Activated naive CD8-positive, alpha-beta T cell treated with anti-CD3 and anti-CD28 coated beads for 36 hours (primary cell): ENCODE data around the gene ARRDC1. TPM values are rescaled to one million over a fixed set of nuclear protein-coding genes. Genes with fewer than 3 reads are reported as not detected.
A peak's percentile ranks its signal among the peaks of the same experiment; 100 is the strongest.

Experiments used
- DNase-seq: peaks from one replicate; pipeline ENCODE4 v3.0.0; 2021
- H3K27ac Mint-ChIP-seq: one replicate; pipeline ENCODE4 v1.8.0; 2022; ENCODE audit warnings: mild to moderate bottlenecking, moderate library complexity, mixed read lengths
- H3K27me3 Mint-ChIP-seq: one replicate; pipeline ENCODE4 v1.8.0; 2022; ENCODE audit warnings: mild to moderate bottlenecking, mixed read lengths
- H3K36me3 Mint-ChIP-seq: one replicate; pipeline ENCODE4 v1.8.0; 2021; ENCODE audit warnings: mild to moderate bottlenecking, mixed read lengths
- H3K4me1 Mint-ChIP-seq: one replicate; pipeline ENCODE4 v1.8.0; 2021; ENCODE audit warnings: mixed read lengths
- H3K4me3 Mint-ChIP-seq: one replicate; pipeline ENCODE4 v1.8.0; 2022; ENCODE audit warnings: mild to moderate bottlenecking, moderate library complexity, mixed read lengths
- H3K9me3 Mint-ChIP-seq: one replicate; pipeline ENCODE4 v1.8.0; 2022; ENCODE audit warnings: mixed read lengths
- total RNA-seq, 2 experiments: library from RNA; stranded (reverse); gene quantifications; one replicate each; pipeline ENCODE4 v1.2.3, GENCODE V29; 2021

The ARRDC1 gene
- total RNA-seq, 2 experiments from 2014 or later: 28.6 to 29.3 TPM

DNA sequence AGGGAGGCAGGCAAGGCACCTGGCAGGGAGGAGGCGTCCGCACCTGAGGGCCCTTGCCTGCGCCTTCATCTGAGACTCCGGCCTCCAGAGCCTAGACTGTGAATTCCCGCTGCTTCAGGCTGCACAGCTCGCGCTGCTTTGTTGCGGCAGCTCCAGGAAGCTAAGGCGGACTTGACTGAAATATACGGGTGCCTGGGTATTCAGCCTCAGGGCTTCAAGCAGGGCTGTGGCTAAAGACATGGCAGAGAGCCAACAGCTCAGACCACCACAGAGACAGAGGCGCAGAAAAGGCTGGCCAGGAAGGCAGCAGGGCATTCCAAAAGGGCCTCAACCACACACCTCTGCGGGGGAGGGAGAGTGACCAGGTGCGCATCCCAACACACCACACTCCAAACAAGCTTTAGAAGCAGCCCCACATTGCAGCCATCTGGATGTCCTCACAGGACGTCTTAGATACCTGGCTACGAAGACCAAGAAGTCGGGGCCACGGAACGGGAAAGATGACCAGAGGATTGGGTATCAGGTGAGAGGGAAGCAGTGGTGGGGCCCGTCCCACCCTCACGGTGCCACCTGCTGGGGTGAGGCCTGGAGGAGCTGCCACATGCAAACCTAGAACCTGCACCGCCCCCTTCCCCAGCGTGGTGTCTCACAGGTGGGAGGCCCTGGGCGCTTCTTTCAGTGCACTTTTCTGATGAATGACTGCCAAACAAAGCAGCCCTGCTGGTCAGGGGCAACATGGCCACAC lies 25.1 kb upstream of the ARRDC1 start:
- Mint-ChIP-seq H3K9me3 (no peaks in the 10 kb centered on the region), H3K4me1 (peaks cover 24% of the 10 kb centered on the region), H3K36me3 (peaks cover 12% of the 10 kb centered on the region), H3K27ac (no peak overlapping the region), H3K4me3 (no peak overlapping the region), H3K27me3 (no peaks in the 10 kb centered on the region)
- no peak for DNase-seq

DNA sequence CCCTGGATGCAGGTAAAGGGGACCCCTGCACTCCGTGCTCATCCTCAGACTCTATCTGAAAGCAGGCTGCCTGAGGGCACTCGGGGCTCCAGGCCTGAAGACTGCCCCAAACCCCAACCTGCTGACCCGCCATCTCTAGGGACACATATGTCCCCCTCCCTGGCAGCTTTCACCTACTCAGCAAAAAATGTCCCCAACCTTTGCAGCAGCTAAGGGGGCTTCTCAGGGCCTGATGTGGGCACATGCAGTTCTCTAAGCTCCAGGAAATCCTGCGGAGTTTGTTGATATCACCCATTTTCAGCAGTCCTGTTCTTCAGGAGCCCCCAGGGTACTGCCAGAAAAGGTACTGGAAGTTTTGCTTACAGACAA lies 24.5 kb upstream of the ARRDC1 start:
- no peak for DNase-seq
- peaks cover 6% of the 10 kb centered on the region for H3K36me3 Mint-ChIP-seq
- no peak overlapping the region for H3K27ac Mint-ChIP-seq
- H3K27me3 Mint-ChIP-seq: no peaks in the 10 kb centered on the region
- no peaks in the 10 kb centered on the region for H3K9me3 Mint-ChIP-seq
- H3K4me3 Mint-ChIP-seq: no peak overlapping the region
- peaks cover 19% of the 10 kb centered on the region for H3K4me1 Mint-ChIP-seq

DNA sequence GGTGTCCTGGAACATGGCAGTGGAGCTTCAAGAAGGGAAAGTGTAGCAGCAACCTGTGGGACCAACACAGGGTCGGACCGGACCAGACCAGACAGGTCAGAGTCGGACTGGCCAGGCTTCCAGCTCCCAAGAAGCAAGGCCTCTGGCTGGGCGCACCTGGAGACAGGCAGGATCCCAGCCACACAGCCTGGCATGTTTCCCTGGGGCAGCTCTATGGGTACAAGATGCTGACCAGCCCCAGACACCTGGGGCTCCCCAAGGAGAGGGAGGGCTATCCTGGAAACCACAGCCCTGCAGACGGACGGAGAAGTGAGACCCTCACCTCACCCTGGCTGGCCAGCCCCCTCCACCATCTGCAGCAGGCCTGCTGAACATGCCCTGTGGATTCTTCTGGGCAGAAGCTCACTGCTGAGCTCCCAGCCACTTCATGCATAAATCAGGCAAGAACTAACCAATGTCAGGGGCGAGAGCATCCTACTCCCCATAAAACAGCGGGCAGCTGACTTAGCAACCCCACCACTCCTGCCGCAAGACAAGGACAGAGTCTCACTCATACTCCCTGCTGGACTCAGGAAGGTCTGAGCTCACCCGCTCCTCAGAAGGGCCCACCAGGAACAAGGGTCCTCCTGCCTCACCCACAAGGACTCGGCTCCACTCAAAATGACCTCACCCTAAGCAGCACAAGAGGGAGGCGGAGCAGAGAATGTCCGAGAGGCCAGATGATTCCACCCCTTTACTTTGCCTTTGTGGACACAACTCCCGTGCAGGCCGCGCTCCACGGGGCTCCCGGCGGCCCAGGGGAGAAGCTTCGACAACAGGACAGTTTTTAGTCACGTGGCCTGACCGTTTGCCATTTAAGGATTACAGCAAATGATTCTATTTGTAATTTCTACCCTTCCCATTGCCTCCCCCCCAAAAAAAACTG lies 23.9 kb upstream of the ARRDC1 start:
- H3K4me3 Mint-ChIP-seq: no peak overlapping the region
- peaks cover 12% of the 10 kb centered on the region for H3K4me1 Mint-ChIP-seq
- no peaks in the 10 kb centered on the region for H3K27me3 Mint-ChIP-seq
- H3K36me3 Mint-ChIP-seq: peaks cover 10% of the 10 kb centered on the region
- no peak for DNase-seq
- no peak overlapping the region for H3K27ac Mint-ChIP-seq
- no peaks in the 10 kb centered on the region for H3K9me3 Mint-ChIP-seq

DNA sequence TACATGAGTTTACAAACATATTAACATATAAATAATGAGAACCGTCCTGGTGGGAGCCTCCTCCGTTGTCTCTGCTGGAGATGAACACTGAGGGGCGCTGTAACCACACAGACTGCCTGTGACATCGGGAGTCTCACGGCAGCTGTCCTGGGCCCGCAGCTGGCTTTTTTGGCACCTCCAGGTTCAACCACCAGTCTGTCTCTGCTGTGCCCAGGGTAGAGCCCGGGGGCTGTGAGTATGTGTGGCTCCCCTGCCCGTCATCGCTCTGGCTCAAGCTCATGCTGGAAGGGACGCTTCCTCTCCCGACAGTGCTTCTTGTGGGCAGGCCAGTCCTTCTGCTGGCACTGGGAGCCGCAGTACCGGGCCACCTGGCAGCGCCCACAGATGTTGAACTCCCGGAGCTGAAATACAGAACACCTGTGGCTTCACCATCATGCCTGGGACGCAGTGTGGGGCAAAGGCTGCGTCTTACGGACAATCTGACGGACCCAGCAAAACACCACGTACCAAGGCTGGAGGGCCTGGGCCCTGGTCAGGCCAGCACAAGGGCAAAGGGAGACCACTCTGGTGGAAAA lies 23.1 kb upstream of the ARRDC1 start:
- Mint-ChIP-seq H3K36me3 (peaks cover 9% of the 10 kb centered on the region), H3K27me3 (no peaks in the 10 kb centered on the region), H3K9me3 (no peaks in the 10 kb centered on the region), H3K4me3 (no peak overlapping the region), H3K4me1 (peaks cover 7% of the 10 kb centered on the region), H3K27ac (no peak overlapping the region)
- no peak for DNase-seq

DNA sequence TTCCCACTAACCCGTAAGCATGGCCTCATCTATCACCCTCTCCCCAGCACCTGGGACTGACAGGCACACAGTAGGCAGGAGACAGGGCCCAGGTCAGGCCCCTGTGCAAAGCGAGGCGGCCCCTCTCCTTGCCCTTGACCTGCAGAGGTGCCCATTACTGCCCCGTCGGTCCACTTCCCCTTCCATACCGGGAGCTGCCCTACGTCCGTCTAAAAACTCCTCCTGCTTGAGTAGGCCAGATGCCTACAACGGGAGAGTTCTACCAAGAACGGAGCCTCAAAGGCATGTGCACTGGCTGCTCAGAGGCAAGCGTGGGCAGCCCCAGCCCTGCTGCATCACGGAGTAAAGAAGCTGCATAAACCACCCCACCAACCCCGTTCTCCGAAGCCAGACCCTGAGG lies 22.1 kb upstream of the ARRDC1 start:
- Mint-ChIP-seq H3K27ac (peak overlapping the region; percentile 6), H3K9me3 (no peaks in the 10 kb centered on the region), H3K4me1 (peaks cover 7% of the 10 kb centered on the region), H3K36me3 (peaks cover 15% of the 10 kb centered on the region), H3K4me3 (no peak overlapping the region), H3K27me3 (no peaks in the 10 kb centered on the region)
- DNase-seq: no peak

DNA sequence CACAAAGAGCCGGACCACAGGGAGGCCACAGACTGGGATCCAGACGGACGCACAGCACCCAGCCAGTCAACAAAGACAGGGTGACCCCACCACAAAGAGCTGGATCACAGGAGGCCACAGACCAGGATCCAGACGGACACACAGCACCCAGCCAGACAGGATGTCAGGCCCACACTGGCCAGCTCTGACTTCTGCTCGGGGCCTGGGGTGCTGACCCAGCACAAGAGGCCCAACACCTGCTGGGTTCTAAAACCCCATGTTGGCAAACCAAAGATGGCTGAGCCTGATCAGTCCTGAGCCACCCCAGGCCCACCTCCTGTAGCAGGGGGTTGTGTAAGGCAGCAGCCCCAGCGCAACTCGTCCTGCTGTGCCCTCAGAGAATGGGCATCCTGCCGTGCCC lies 21.5 kb upstream of the ARRDC1 start:
- Mint-ChIP-seq H3K27me3 (no peaks in the 10 kb centered on the region), H3K27ac (no peak overlapping the region), H3K4me3 (no peak overlapping the region), H3K4me1 (peaks cover 9% of the 10 kb centered on the region), H3K36me3 (peaks cover 17% of the 10 kb centered on the region), H3K9me3 (no peaks in the 10 kb centered on the region)
- DNase-seq: no peak

DNA sequence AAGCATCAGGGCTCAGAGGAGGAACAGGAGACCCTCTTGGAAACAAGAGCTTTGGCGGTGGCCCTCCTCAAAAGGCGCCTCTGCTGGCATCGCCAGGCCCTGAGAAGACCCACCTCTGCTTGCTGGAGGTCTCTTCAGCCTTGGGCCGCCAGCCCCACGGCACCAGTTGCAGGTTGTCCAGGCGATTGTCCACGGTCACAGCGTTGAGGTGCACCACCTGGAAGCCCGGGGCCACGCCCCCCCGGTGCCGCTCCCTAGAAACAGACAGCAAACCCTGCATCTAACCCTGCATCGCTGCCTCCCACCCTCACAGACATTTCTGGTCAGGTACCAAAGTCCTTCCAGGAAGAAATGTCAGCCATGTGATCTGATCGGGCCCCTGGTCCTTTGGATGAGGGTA lies 18.6 kb upstream of the ARRDC1 start:
- Mint-ChIP-seq H3K36me3 (peaks cover 19% of the 10 kb centered on the region), H3K27ac (no peak overlapping the region), H3K4me3 (no peak overlapping the region), H3K9me3 (no peaks in the 10 kb centered on the region), H3K4me1 (peaks cover 8% of the 10 kb centered on the region), H3K27me3 (no peaks in the 10 kb centered on the region)
- DNase-seq: no peak

DNA sequence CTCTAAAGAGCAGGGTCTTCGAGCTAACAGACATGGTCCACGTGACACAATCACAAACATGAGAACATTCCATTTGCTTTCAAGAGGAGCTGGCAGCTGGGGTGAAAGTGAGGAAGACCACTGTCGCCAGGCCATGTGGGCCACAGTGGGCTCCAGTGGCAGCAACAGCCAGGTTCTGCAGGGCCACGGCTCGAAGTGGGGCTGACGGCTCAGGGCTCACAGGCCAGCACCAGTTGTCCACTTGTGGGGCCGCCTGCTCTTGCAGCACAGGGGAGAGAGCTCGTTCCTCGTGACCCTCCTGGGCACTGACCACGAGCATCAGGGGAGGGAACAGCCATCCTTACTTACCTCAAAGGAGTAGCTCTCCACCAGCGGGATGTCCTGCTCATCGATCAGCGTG lies 17.2 kb upstream of the ARRDC1 start:
- Mint-ChIP-seq H3K27ac (no peak overlapping the region), H3K4me3 (peak overlapping the region; percentile 54), H3K9me3 (no peaks in the 10 kb centered on the region), H3K36me3 (peaks cover 19% of the 10 kb centered on the region), H3K4me1 (peaks cover 8% of the 10 kb centered on the region), H3K27me3 (no peaks in the 10 kb centered on the region)
- no peak for DNase-seq

DNA sequence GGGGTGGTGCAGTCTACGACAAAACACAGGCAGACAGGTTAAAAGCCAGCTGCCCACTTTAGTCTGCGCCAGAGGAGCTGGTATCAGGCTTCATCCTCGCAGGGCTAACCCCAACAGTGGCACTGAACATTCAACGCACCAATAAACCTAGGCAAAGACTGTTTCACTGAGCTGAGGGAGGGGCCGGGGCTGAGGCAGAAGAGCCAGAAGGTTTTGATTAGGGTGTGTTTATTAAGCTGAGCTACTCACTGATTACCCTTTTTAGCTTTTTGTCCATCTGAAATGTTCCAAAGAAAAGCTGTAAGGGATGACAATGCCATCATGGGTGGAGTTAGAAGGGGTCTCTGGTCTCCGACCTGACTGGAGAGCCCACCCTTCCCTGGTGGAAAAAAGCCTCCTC lies 16.6 kb upstream of the ARRDC1 start:
- H3K36me3 Mint-ChIP-seq: peaks cover 19% of the 10 kb centered on the region
- H3K4me3 Mint-ChIP-seq: peak overlapping the region; percentile 86
- no peaks in the 10 kb centered on the region for H3K9me3 Mint-ChIP-seq
- no peak overlapping the region for H3K27ac Mint-ChIP-seq
- DNase-seq: no peak
- H3K27me3 Mint-ChIP-seq: no peaks in the 10 kb centered on the region
- peaks cover 8% of the 10 kb centered on the region for H3K4me1 Mint-ChIP-seq

DNA sequence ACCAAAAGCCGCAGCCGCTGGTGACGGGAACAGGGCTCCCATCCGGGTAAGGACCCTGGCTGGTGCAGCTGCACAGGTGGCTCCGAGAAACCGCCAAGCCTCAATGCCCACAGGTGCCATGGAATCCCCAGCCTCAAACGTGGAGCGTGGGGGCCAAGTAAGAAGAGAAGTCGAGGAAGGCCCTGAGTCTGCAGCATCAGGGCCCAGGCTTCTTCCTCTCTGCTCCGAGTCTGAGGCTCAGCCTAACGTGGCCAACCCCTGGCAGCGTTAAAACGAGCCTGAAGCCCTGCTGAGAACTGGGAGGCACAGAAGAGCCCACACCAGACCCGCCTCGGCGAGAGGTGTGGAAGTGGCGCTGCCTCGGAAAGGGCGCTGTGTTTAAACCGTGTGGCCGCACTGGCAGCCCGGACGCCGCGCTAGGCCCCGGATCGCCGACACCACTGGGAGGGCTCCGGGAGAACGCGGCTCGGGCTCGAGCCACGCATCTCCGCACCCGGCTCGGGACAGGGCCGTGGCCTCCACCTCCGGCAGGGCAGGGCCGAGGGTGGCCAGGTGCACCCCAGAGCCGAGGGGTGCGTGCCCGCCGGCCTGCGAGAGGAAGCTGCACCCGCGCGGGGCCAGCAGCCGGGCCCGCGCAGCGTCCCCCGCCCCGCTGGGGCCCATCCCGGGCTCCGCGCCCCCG lies 15.9 kb upstream of the ARRDC1 start:
- peak overlapping the region; percentile 75 for H3K27ac Mint-ChIP-seq
- H3K9me3 Mint-ChIP-seq: no peaks in the 10 kb centered on the region
- H3K4me1 Mint-ChIP-seq: peaks cover 8% of the 10 kb centered on the region
- H3K36me3 Mint-ChIP-seq: peaks cover 19% of the 10 kb centered on the region
- no peaks in the 10 kb centered on the region for H3K27me3 Mint-ChIP-seq
- peak overlapping the region; percentile 86 for H3K4me3 Mint-ChIP-seq
- no peak for DNase-seq

DNA sequence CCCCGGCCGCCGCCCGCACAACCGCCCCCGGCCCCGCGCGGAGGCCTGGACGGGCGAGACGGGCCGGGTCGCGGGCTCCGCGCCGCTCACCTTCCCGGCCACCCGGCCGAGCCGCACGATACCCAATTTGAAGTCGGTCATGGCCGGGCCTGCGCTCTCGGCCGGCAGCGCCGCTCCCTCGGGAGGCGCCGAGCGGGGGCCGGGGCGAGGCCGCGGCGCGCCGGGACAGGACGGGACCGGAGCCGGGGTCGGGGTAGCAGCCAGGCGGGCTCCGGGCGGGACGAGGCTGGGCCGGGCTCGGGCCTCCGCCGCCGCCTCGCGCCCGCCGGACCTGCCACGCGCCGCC lies 15.4 kb upstream of the ARRDC1 start:
- Mint-ChIP-seq H3K9me3 (no peaks in the 10 kb centered on the region), H3K27me3 (no peaks in the 10 kb centered on the region), H3K27ac (no peak overlapping the region), H3K36me3 (peaks cover 16% of the 10 kb centered on the region), H3K4me3 (no peak overlapping the region), H3K4me1 (peaks cover 8% of the 10 kb centered on the region)
- DNase-seq: no peak

DNA sequence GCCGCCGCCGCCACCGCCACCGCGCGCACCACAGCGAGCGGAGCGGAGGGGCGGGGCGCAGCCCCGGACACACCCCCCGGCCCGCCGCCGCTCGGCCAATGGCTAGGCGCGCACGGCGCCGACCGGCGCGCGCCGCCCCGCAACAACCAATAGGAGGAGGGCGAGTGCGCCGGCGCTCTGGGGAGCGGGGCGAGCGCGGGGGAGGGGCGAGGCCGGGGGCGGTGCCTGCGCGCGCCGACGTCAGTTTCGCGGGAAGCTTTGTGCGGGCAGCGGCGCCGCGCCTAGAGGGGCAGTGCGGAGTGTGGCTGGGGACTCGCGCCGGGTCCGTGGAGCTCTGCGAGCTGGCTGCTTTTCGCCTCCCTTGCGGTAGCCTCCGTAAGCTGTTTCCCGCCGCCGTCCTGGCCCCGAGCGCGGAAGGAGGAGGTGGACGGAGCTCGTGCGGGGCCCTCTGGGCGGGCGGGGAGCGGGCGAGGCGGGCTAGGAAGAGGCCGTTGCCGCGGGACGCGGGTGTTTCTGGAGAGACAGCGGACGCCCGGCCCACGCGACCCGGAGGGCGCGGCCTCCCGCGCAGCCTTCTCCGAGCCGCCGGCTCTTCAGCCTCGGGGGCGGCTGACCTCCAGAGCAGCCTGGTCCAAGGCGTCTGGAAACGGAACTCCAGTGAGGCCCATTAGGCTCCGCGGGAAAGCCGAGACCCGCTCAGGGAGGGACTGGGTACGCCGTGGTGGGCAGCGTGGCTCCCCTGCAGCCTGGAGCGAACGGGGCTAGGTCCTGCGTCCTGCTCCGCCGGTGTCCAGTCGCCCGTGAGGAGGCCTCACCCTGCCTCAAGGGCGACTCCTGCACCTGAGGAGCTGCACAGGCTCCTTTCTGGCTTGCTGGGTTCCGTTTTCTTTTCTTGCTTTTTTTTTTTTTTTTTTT lies 14.8 kb upstream of the ARRDC1 start, which contains the start of gene ZMYND19:
Gene ZMYND19 (minus strand): TSS at position 44 of the 915 bp plus-strand sequence. CDS start 249 bp downstream, outside the sequence.
- Mint-ChIP-seq H3K27ac (peak within 1 kb of the TSS; percentile 93), H3K36me3 (peaks cover 16% of the 10 kb centered on the region), H3K4me3 (peak within 1 kb of the TSS; percentile 97), H3K9me3 (no peaks in the 10 kb centered on the region), H3K27me3 (no peaks in the 10 kb centered on the region), H3K4me1 (peaks cover 8% of the 10 kb centered on the region)
- peak; percentile 95 for DNase-seq

DNA sequence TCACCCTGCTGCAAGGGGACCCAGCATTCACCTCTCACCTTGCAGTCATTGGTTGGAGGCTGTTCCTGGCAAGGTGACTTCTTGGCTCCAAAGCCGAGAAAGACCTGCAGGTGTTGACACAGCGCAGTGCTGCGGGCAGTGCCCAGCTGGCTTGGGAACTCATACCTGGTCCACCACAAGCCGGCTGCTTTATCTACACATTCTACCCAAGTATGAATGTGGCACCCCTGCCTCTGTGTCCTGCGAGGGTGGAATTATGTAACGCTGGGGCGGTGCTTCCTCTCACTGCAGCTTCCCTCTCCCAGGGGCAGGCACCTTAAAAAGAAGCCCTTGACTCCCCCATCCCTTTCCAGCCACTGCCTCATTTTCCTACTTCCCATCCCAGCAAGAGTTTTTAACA lies 12.7 kb upstream of the ARRDC1 start:
- Mint-ChIP-seq H3K4me3 (no peak overlapping the region), H3K9me3 (no peaks in the 10 kb centered on the region), H3K4me1 (peaks cover 6% of the 10 kb centered on the region), H3K36me3 (peaks cover 8% of the 10 kb centered on the region), H3K27ac (no peak overlapping the region), H3K27me3 (no peaks in the 10 kb centered on the region)
- DNase-seq: no peak

DNA sequence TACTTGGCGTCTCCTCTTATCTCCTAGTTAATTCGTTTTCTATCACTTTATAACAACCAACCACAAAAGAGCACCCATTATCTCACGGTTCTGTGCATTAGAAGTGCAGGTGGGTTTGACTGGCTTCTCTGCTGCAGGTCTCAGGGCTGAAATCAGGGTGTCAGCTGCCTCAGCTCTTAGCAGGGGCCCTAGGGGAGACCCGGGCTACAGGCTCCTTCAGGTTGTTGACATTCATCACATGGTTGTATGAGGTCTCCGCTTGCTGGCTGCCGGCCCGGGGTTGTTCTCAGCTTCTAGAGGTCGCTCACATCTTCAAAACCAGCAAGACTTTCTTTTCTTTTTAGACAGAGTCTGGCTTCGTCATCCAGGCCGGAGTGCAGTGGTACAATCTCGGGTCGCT lies 12.3 kb upstream of the ARRDC1 start:
- no peak overlapping the region for H3K27ac Mint-ChIP-seq

More for the DNA sequence above, 12.3 kb upstream of the ARRDC1 start:
- H3K4me1 Mint-ChIP-seq: peaks cover 3% of the 10 kb centered on the region
- H3K36me3 Mint-ChIP-seq: peaks cover 4% of the 10 kb centered on the region
- H3K27me3 Mint-ChIP-seq: no peaks in the 10 kb centered on the region
- H3K4me3 Mint-ChIP-seq: no peak overlapping the region
- no peak for DNase-seq
- no peaks in the 10 kb centered on the region for H3K9me3 Mint-ChIP-seq
